PC-3 (cell line): ENCODE data around the gene JPT1. TPM values are rescaled to one million over a fixed set of nuclear protein-coding genes. Genes with fewer than 3 reads are reported as not detected.

Source experiments
- ATAC-seq: fragments of 200-7000 bp; cut with Tn5 transposase; 2 replicates; pipeline ENCODE4 v1.9.1; 2020; ENCODE audit warnings: mild to moderate bottlenecking, moderate library complexity
- BruUV-seq: library from RNA; stranded (reverse); fragments of 400-500 nt; replicated peaks from 2 replicates; lab custom pipeline; 2021; lab: Mats Ljungman, UMichigan
- CTCF ChIA-PET: fragments of 300-600 bp; sonication (Branson Sonifier 250); formaldehyde crosslinking; loops from one replicate; lab custom pipeline; 2022; ENCODE audit warnings: antibody characterized with exemption; lab: Charles Lee
- POLR2A ChIA-PET: fragments of 300-600 bp; sonication (Branson Sonifier 250); formaldehyde crosslinking; loops from one replicate; lab custom pipeline; 2022; ENCODE audit warnings: antibody characterized with exemption; ENCODE audit not compliant: unreplicated experiment; lab: Charles Lee
- DNase-seq: peaks from one replicate; pipeline ENCODE4 v3.0.0-alpha.2; 2015
- H2AFZ ChIP-seq: fragments of 300-600 bp; sonication (generic); 2 replicates; pipeline ENCODE4 v1.6.0; 2016; ENCODE audit warnings: antibody characterized with exemption, low read length
- H3F3A ChIP-seq: fragments of 300-600 bp; sonication (generic); one replicate; pipeline ENCODE4 v1.6.0; 2017; ENCODE audit warnings: antibody characterized with exemption, low read length, control low read depth, mild to moderate bottlenecking; ENCODE audit not compliant: unreplicated experiment
- H3K27ac ChIP-seq: fragments of 300-600 bp; sonication (generic); 2 replicates; pipeline ENCODE4 v1.5.1; 2016; ENCODE audit warnings: mild to moderate bottlenecking, low read length
- H3K27me3 ChIP-seq: fragments of 300-600 bp; sonication (generic); 2 replicates; pipeline ENCODE4 v1.6.1; 2016; ENCODE audit warnings: low read length, mixed read lengths
- H3K36me3 ChIP-seq: fragments of 300-600 bp; sonication (generic); 2 replicates; pipeline ENCODE4 v1.6.1; 2016; ENCODE audit warnings: low read depth, mixed run types, low read length, mixed read lengths
- H3K4me1 ChIP-seq: fragments of 300-600 bp; sonication (generic); 2 replicates; pipeline ENCODE4 v1.5.1; 2016; ENCODE audit warnings: low read length; ENCODE audit not compliant: insufficient read depth
- H3K4me2 ChIP-seq: fragments of 300-600 bp; sonication (generic); 2 replicates; pipeline ENCODE4 v1.6.0; 2016; ENCODE audit warnings: low read length
- H3K4me3 ChIP-seq: fragments of 300-600 bp; sonication (generic); 2 replicates; pipeline ENCODE4 v1.5.1; 2016; ENCODE audit warnings: mild to moderate bottlenecking, low read length, mixed read lengths
- H3K79me2 ChIP-seq: fragments of 300-600 bp; sonication (generic); 2 replicates; pipeline ENCODE4 v1.6.1; 2017; ENCODE audit warnings: low read length, mixed read lengths
- H3K9ac ChIP-seq: fragments of 300-600 bp; sonication (generic); 2 replicates; pipeline ENCODE4 v1.6.0; 2016; ENCODE audit warnings: mild to moderate bottlenecking, low read length
- H3K9me2 ChIP-seq: fragments of 300-600 bp; sonication (generic); replicated peaks from 2 replicates; pipeline ENCODE4 v1.6.1; 2016; ENCODE audit warnings: mixed run types, low read length, mixed read lengths
- H3K9me3 ChIP-seq: fragments of 300-600 bp; sonication (generic); 2 replicates; pipeline ENCODE4 v1.6.1; 2016; ENCODE audit warnings: low read length, mixed read lengths
- H4K20me1 ChIP-seq: fragments of 300-600 bp; sonication (generic); 2 replicates; pipeline ENCODE4 v1.6.1; 2016; ENCODE audit warnings: low read length, mixed read lengths
- CTCF ChIP-seq: fragments of 300-600 bp; sonication (generic); conservative IDR thresholded peaks from 2 replicates; pipeline ENCODE4 v1.5.1; 2017; ENCODE audit warnings: antibody characterized with exemption, low read depth, mild to moderate bottlenecking, low read length
- EZH2 ChIP-seq: fragments of 300-600 bp; sonication (generic); IDR thresholded peaks from one replicate; pipeline ENCODE4 v1.6.1; 2017; ENCODE audit warnings: antibody characterized with exemption, mild to moderate bottlenecking, low read length; ENCODE audit not compliant: unreplicated experiment
- EZH2phosphoT487 ChIP-seq: fragments of 300-600 bp; sonication (generic); IDR thresholded peaks from 2 replicates; pipeline ENCODE4 v1.6.1; 2018; ENCODE audit warnings: mild to moderate bottlenecking, antibody characterized with exemption, low read length, borderline replicate concordance
- intact Hi-C: fragments of 100-400 bp; cut with micrococcal nuclease; formaldehyde crosslinking; loops from 2 replicates; pipeline ENCODE4 v1.9.0; 2023
- total RNA-seq: library from RNA; depleted of rRNA; stranded (reverse); fragments of >200 nt; gene quantifications from 2 replicates; pipeline ENCODE4 v1.2.3, GENCODE V29; 2014

Gene JPT1
- total RNA-seq, 1 experiment from 2014 or later, result 674 TPM

DNA sequence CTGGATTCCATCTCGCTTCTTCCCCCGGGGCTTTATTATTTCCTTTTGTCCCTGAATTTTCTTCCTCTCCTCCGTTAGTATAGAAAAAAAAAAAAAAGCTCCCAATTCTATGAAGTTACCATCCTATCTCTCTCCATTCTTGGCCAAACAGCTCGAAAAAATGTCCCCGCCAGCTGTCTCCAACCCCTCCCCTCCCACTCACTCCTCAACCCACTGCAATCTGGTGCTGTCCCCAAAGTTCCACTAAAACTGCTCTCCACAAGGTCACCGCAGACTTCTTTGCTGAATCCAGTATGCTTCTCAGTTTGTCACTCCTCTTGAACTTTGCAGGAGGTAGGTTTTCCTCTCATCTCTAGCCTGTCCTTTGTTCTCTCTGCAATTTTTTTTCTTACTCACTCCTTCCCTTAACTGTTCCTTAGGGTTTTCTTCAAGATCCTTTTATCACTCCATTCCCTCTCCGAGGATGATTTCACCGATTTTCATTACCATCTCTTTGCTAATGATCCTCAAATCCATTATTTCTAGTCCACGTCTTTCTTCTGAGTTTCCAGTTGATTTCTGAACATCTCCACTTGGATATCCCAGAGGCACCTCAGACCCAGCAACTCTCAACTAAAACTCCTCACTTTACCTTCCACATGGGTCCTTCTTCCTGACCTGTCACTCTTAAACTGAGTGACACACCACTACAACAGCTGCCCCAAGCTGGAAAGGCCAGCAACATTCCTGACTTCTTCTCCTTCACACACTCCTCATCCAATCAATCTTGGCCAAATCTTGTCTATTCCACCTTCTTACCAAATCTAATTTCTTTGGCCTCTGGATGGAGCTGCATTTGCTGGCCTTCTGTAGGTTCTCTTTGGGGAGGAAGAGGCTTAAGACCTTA is 29.9 kb upstream of the JPT1 start:
- H4K20me1 ChIP-seq, result peaks cover 29% of the 10 kb centered on the region
- H3F3A ChIP-seq, result no peaks in the 10 kb centered on the region
- TF ChIP-seq EZH2phosphoT487, result no peak
- no peak for TF ChIP-seq CTCF
- TF ChIP-seq EZH2, result no peak
- intact Hi-C loops, result no loop called here
- peaks cover 26% of the 10 kb centered on the region for H3K4me1 ChIP-seq
- H3K4me3 ChIP-seq, result no peak overlapping the region
- no peak overlapping the region for H3K9ac ChIP-seq
- no peaks in the 10 kb centered on the region for H3K9me3 ChIP-seq
- no peak overlapping the region for H3K4me2 ChIP-seq
- no peak for DNase-seq
- ChIA-PET CTCF (interaction anchor here (0.6 kb wide), 1 partner anchor 341 kb away, joined by 3 read pairs; no protein-coding TSS in a partner anchor), POLR2A (no interaction called here)
- ATAC-seq, result no peak
- BruUV-seq, result no TSS peak
- H3K79me2 ChIP-seq, result peaks cover 43% of the 10 kb centered on the region
- H3K36me3 ChIP-seq, result peaks cover 15% of the 10 kb centered on the region; the same call in 1 of the 2 replicates
- no peaks in the 10 kb centered on the region for H3K27me3 ChIP-seq
- H2AFZ ChIP-seq, result no peak overlapping the region
- H3K9me2 ChIP-seq, result no peaks in the 10 kb centered on the region
- no peak overlapping the region for H3K27ac ChIP-seq

DNA sequence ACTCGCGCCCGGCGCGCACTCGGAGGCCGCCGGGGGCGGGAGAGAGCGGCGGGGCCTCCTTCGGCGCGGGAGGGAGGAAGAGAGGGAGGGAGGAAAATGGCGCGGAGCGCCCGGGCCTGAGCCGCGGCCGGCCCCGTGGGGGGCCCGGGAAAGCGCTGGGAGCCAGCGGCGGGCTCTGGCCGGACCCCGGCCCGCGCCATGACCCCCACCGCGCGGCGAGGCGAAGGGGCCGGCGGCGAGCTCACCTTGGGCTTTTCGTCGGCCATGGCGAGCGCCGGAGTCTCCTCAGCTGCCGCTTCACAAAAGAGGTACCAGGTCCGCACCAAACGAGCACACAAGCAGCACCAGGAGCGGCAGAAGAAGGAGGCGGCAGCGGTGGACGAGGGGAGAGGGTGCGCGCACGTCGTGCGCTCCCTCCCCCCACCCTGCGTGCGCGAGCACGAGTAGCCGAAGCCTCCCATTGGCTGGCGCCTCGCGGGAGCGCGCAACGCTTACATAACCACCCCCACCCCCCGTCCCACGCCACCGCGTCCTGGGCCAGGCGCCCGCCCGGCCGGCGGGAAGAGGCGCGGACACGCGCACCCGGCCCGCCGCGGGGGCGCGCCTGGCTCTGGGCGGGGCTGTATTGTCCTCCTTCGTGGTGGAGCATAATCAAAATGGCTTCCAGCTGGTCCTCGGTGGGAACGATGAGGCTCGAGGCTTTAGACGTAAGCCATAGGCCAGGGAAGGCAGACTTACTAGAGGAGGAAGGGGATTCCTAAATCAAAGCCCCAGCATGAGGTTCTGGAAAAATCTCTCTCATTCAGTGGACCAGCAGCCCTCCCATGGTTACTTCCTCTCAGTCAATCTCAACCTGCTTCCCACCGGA is 28.5 kb upstream of the JPT1 start, which contains the start of gene SUMO2:
TSS of gene SUMO2 (minus strand) at position 391 of the 868 bp plus-strand sequence. CDS start at position 266, 125 bp downstream.
- ATAC-seq (peak; percentile 89), DNase-seq (peak; percentile 99)
- H2AFZ ChIP-seq, result peak within 1 kb of the TSS; percentile 69
- no peaks in the 10 kb centered on the region for H3K9me3 ChIP-seq
- H3K79me2 ChIP-seq, result peaks cover 57% of the 10 kb centered on the region
- intact Hi-C loops, result no loop called here
- H3K9me2 ChIP-seq, result no peaks in the 10 kb centered on the region
- ChIA-PET POLR2A (interaction anchor here (0.6 kb wide), 2 partner anchors 38 to 135 kb away, joined by 4 to 12 read pairs; no protein-coding TSS in a partner anchor), CTCF (interaction anchor here (0.5 to 1.0 kb wide), 2 partner anchors 19 kb away, joined by 3 to 5 read pairs; no protein-coding TSS in a partner anchor)
- H3F3A ChIP-seq, result no peaks in the 10 kb centered on the region
- H3K9ac ChIP-seq, result peak within 1 kb of the TSS; percentile 96
- H3K27me3 ChIP-seq, result no peaks in the 10 kb centered on the region
- peak within 1 kb of the TSS; percentile 83 for H3K4me2 ChIP-seq
- peaks cover 25% of the 10 kb centered on the region for H3K4me1 ChIP-seq
- H3K27ac ChIP-seq, result peak within 1 kb of the TSS; percentile 83
- TF ChIP-seq EZH2phosphoT487, result no peak
- TF ChIP-seq EZH2, result no peak
- TF ChIP-seq CTCF, result no peak
- H4K20me1 ChIP-seq, result peaks cover 38% of the 10 kb centered on the region
- no TSS peak for BruUV-seq
- peak within 1 kb of the TSS; percentile 97 for H3K4me3 ChIP-seq
- H3K36me3 ChIP-seq, result peaks cover 27% of the 10 kb centered on the region
